SK-N-SH (cell line): ENCODE results near the gene STX18.

ENCODE experiments used
- CTCF ChIP-seq: fragments of 200-600 bp; sonication (generic); IDR thresholded peaks from 2 replicates; pipeline ENCODE4 v1.6.1; 2017; ENCODE audit warnings: antibody characterized with exemption, mild to moderate bottlenecking, moderate library complexity
- EP300 ChIP-seq, 2 experiments: IDR thresholded peaks; 2 replicates each; pipeline versions ENCODE4 v1.4.0 to v1.6.1; 2012; ENCODE audit warnings: borderline replicate concordance in 1 of 2, low read depth in 1 of 2, low read length in 1 of 2
- FOXJ3 ChIP-seq: sonication (generic); formaldehyde crosslinking; IDR thresholded peaks from 2 replicates; pipeline ENCODE4 v1.5.1; 2020; ENCODE audit warnings: mild to moderate bottlenecking, missing genetic modification reagents
- GABPA ChIP-seq: IDR thresholded peaks from 2 replicates; pipeline ENCODE4 v1.4.0; 2012; ENCODE audit warnings: low read depth, mild to moderate bottlenecking
- PBX3 ChIP-seq: IDR thresholded peaks from 2 replicates; pipeline ENCODE4; 2012
- POLR2AphosphoS5 ChIP-seq: IDR thresholded peaks from 2 replicates; pipeline ENCODE4 v1.6.1; 2012; ENCODE audit warnings: low read depth, low read length
- RCOR1 ChIP-seq: fragments of 150-350 bp; IDR thresholded peaks from 2 replicates; pipeline ENCODE4 v1.6.1; 2017; ENCODE audit warnings: antibody characterized with exemption, low read length
- TF ChIP-seq, protein P1 (sequence below): fragments of 150-350 bp; IDR thresholded peaks from 2 replicates; pipeline ENCODE4 v1.6.1; 2016; ENCODE audit warnings: mild to moderate bottlenecking, low read depth, low read length

- TF ChIP-seq FOXJ3 (no peak), CTCF (no peak), RCOR1 (no peak), GABPA (no peak), POLR2AphosphoS5 (no peak), PBX3 (no peak), EP300 (IDR thresholded peaks at IDR 0.05; ENCODE audit: borderline replicate concordance in 1 of 2, low read depth in 1 of 2, low read length in 1 of 2) (no peak)
- TF ChIP-seq, protein P1, sequence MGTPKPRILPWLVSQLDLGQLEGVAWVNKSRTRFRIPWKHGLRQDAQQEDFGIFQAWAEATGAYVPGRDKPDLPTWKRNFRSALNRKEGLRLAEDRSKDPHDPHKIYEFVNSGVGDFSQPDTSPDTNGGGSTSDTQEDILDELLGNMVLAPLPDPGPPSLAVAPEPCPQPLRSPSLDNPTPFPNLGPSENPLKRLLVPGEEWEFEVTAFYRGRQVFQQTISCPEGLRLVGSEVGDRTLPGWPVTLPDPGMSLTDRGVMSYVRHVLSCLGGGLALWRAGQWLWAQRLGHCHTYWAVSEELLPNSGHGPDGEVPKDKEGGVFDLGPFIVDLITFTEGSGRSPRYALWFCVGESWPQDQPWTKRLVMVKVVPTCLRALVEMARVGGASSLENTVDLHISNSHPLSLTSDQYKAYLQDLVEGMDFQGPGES = no peak
These were observed 102.1 kb downstream of the STX18 start for GRCh38 chr4:4439782-4440181.
